Measurements from ENCODE around the gene PTH2R.

GRCh38 chr2:208454861-208455260 lies 48.3 kb downstream of the PTH2R start:
- no peak for TF ChIP-seq CTCF (IDR thresholded peaks at IDR 0.05; ENCODE audit: poor library complexity, severe bottlenecking)
- TF ChIP-seq EZH2 (IDR thresholded peaks at IDR 0.05; ENCODE audit: borderline replicate concordance, insufficient read depth, low read length, poor library complexity, severe bottlenecking): no peak
- TF ChIP-seq MXI1 (conservative IDR thresholded peaks at IDR 0.05; ENCODE audit: poor library complexity, severe bottlenecking): no peak
- no peak for TF ChIP-seq TAF1 (IDR thresholded peaks at IDR 0.05; ENCODE audit: low read depth)
- no peak for TF ChIP-seq POLR2AphosphoS5 (IDR thresholded peaks at IDR 0.05)
- TF ChIP-seq EP300 (conservative IDR thresholded peaks at IDR 0.05; ENCODE audit: poor library complexity, severe bottlenecking): no peak

Data from neural cell (in vitro differentiated cells).